Lung (tissue), 12 donors: ENCODE results near the gene GTF3C5. TPM values are rescaled to one million over a fixed set of nuclear protein-coding genes. Genes with fewer than 3 reads are reported as not detected.
"Not testable (repeated sequence)": the region's sequence is repeated elsewhere in the genome, so short reads cannot be mapped to it uniquely, and the experiment has no call there.

Source experiments
- ATAC-seq: fragments of 200-7000 bp; cut with Tn5 transposase; one replicate; pipeline ENCODE4 v1.9.1; 2020; ENCODE audit warnings: moderate number of reproducible peaks; ENCODE audit not compliant: insufficient read depth, low FRiP score
- DNase-seq, 3 donors: peaks; one replicate each; pipeline ENCODE4 v3.0.0-alpha.2; 2013 to 2017
- H3K27ac ChIP-seq, 2 donors: one replicate each; pipeline ENCODE4 v1.5.1; 2013; ENCODE audit warnings: mild to moderate bottlenecking in 2 of 2, moderate library complexity in 2 of 2, control low read depth in 1 of 2, inconsistent platforms in 1 of 2, low read depth in 1 of 2, low read length in 1 of 2
- H3K27me3 ChIP-seq, 3 donors: one replicate each; pipeline ENCODE4 v1.5.1; 2013; ENCODE audit warnings: low read length in 2 of 3; ENCODE audit not compliant: control insufficient read depth in 3 of 3, insufficient read depth in 3 of 3
- H3K36me3 ChIP-seq, 4 donors: one replicate each; pipeline ENCODE4 v1.5.1; 2013; ENCODE audit warnings: low read length in 4 of 4, mild to moderate bottlenecking in 1 of 4, moderate library complexity in 1 of 4; ENCODE audit not compliant: control insufficient read depth in 4 of 4, insufficient read depth in 4 of 4
- H3K4me1 ChIP-seq, 5 donors: one replicate each; pipeline ENCODE4 v1.5.1; 2013; ENCODE audit warnings: low read length in 5 of 5, mild to moderate bottlenecking in 2 of 5, moderate library complexity in 1 of 5; ENCODE audit not compliant: control insufficient read depth in 5 of 5, insufficient read depth in 5 of 5
- H3K4me3 ChIP-seq: one replicate; pipeline ENCODE4 v1.5.1; 2013; ENCODE audit warnings: mild to moderate bottlenecking, control low read depth, moderate library complexity
- H3K9ac ChIP-seq, 2 donors: one replicate each; pipeline ENCODE4 v1.5.1; 2013; ENCODE audit warnings: low read length in 2 of 2, control low read depth in 1 of 2; ENCODE audit not compliant: insufficient read depth in 1 of 2
- H3K9me3 ChIP-seq, 4 donors: one replicate each; pipeline ENCODE4 v1.5.1; 2013; ENCODE audit warnings: low read length in 3 of 4, mild to moderate bottlenecking in 1 of 4, moderate library complexity in 1 of 4; ENCODE audit not compliant: control insufficient read depth in 4 of 4, insufficient read depth in 3 of 4
- WGBS, 2 donors: extraction: QIAGEN DNeasy Blood & Tissue Kit; methylation state at CpG; one replicate each; pipeline ENCODE4 v1.1.7; 2013; 5-methylcytosine and 5-hydroxymethylcytosine counted together
- polyA plus RNA-seq, 2 donors: library from polyadenylated mRNA; stranded (reverse); fragments of 200-250 nt; gene quantifications; one replicate each; pipeline ENCODE4 v1.2.1, GENCODE V29; 2013
- total RNA-seq, 2 donors: library from RNA; depleted of rRNA in 1 of 2; stranded (reverse); fragments of >200 nt in 1 of 2; gene quantifications; one replicate each; pipeline ENCODE4 v1.2.1, GENCODE V29; 2014 to 2021
- TF ChIP-seq, protein P1 (sequence below): IDR thresholded peaks from 2 replicates; pipeline ENCODE4 v1.5.1; 2012; ENCODE audit warnings: mild to moderate bottlenecking; ENCODE audit errors: control extremely low read depth, extremely low read depth
- donor health status: control.
- donor health status: control.
- donor health status: Bipolar disorder and iron deficiency.
- donor health status: healthy.
- donor health status: DM: yes; HTN: yes; CAD: no.

Gene GTF3C5
- total and polyA plus RNA-seq, 4 donors, result 41.0 to 60.0 (median 45.5) TPM

DNA sequence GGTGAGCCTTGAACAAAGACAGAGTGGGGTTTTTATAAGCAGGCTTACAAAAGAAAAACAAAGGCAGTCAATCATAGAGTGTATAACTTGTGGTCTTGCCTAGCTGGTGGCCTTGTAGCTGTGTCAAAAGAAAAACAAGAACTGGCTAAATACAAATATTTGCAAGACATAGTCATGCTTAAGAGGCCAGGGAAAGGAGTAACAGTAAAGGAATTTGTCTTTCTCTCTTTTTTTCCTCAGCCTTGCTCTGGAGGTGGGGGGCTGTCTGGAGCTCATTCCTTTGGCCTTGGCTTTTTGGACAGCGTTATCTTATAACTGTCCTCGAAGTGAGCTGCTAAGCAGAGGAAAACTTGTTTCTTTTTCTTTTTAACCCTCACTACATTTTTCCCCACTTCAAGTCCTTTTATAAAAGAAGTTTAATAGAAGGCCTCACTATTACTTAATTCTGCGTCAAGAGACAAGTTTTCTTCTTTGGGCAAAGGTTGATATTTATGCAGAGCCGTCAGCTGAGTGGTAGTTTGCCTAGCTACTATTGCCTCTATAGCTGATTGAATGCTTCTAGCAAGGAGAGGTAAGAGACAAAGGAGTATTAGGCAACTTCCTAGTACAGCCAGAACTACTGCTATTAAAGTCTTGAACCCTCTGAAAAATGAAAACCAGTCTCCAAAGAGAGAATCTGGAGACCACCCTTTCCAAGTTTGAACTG is 45.3 kb downstream of the GTF3C5 start:
- Histone ChIP-seq H3K9me3 (no peaks in the 10 kb centered on the region), H3K27ac (no peak overlapping the region), H3K9ac (no peak overlapping the region), H3K4me3 (no peak overlapping the region), H3K4me1 (no peaks in the 10 kb centered on the region), H3K27me3 (no peaks in the 10 kb centered on the region), H3K36me3 (no peaks in the 10 kb centered on the region)
- DNase-seq, result peak in 1 of 3 donors; percentile 25
- 69 to 83% methylated on average over 4 of the region's 4 CpGs for WGBS, 2 donors
- TF ChIP-seq, protein P1, sequence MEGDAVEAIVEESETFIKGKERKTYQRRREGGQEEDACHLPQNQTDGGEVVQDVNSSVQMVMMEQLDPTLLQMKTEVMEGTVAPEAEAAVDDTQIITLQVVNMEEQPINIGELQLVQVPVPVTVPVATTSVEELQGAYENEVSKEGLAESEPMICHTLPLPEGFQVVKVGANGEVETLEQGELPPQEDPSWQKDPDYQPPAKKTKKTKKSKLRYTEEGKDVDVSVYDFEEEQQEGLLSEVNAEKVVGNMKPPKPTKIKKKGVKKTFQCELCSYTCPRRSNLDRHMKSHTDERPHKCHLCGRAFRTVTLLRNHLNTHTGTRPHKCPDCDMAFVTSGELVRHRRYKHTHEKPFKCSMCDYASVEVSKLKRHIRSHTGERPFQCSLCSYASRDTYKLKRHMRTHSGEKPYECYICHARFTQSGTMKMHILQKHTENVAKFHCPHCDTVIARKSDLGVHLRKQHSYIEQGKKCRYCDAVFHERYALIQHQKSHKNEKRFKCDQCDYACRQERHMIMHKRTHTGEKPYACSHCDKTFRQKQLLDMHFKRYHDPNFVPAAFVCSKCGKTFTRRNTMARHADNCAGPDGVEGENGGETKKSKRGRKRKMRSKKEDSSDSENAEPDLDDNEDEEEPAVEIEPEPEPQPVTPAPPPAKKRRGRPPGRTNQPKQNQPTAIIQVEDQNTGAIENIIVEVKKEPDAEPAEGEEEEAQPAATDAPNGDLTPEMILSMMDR, result no peak
- ATAC-seq, result no peak

DNA sequence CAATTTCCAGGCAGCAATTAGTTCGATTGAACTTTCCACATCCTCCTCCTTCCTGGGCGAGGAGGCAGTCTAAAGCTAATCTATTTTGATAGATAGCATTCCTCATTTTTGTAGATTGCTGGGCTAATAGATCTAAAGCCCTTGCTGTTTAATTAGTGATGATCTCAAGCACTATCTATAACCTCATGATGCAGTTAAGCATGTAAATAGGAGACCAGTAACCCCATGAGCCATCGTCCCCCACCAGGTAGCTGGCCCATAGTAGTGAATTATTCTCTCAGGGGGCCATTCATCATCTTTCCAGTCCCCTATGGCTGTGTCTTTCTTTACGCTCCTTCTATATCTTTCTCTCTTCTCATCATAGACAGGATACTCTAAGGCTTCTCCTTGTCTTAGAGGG is 45.9 kb downstream of the GTF3C5 start:
- H3K27ac ChIP-seq, result no peak overlapping the region
- H3K4me1 ChIP-seq, result no peaks in the 10 kb centered on the region
- WGBS, 2 donors, result 90 to 93% methylated on average over 4 of the region's 4 CpGs
- ATAC-seq, result no peak
- DNase-seq, result no peak
- TF ChIP-seq, protein P1, result no peak
- no peak overlapping the region for H3K9ac ChIP-seq
- H3K27me3 ChIP-seq, result no peaks in the 10 kb centered on the region
- H3K9me3 ChIP-seq, result no peaks in the 10 kb centered on the region
- no peaks in the 10 kb centered on the region for H3K36me3 ChIP-seq
- no peak overlapping the region for H3K4me3 ChIP-seq

DNA sequence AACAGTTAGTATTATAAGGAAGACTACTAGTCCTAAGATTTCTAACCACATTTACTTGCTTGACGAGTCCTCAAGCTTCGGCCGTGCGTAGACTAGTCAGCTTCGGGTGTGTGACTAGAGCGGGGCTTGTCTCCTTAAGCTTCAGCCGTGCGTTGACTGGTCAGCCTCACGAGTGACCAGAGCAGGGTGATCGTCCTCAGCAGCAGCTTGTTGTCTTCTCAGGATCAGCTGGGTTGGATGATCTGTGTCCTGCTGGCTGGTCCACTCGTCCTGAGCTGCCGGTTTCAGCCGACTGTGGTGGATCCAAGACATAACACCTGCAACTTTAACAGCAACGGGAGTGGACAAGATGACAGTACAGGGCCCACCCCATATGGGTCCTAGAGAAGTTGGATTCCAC is 47.7 kb downstream of the GTF3C5 start:
- H3K36me3 ChIP-seq, result no peaks in the 10 kb centered on the region
- H3K27ac ChIP-seq, result no peak overlapping the region
- H3K27me3 ChIP-seq, result no peaks in the 10 kb centered on the region
- ATAC-seq, result no peak
- no peaks in the 10 kb centered on the region for H3K9me3 ChIP-seq
- TF ChIP-seq, protein P1, result no peak
- WGBS, 2 donors, result 87 to 93% methylated on average over 14 of the region's 14 CpGs
- H3K4me1 ChIP-seq, result no peaks in the 10 kb centered on the region
- H3K4me3 ChIP-seq, result no peak overlapping the region
- H3K9ac ChIP-seq, result no peak overlapping the region
- DNase-seq, result no peak

DNA sequence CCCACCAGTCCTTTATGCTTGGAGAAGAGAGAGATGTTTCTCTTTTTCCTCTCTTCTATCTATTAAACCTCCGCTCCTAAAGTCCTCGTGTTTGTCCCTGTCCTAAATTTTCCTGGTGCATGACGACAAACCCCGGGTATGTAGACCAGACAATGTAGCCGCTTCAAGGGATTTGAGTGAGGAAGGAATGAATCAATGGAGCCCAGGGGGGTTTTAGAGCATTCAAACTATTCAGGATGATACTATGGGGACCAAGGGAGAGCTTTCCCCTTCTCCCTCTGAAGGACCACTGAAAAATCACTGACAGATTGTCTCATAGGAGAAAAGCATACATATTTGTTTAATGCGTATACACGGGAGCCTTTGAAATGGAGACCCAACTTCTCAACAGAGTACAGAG is 49.4 kb downstream of the GTF3C5 start:
- WGBS, 2 donors, result 91 to 93% methylated on average over 7 of the region's 7 CpGs
- Histone ChIP-seq H3K9me3 (no peaks in the 10 kb centered on the region), H3K4me3 (no peak overlapping the region), H3K27ac (no peak overlapping the region), H3K4me1 (no peaks in the 10 kb centered on the region), H3K36me3 (no peaks in the 10 kb centered on the region), H3K27me3 (no peaks in the 10 kb centered on the region), H3K9ac (no peak overlapping the region)
- DNase-seq, result no peak
- TF ChIP-seq, protein P1, result no peak
- ATAC-seq, result no peak

DNA sequence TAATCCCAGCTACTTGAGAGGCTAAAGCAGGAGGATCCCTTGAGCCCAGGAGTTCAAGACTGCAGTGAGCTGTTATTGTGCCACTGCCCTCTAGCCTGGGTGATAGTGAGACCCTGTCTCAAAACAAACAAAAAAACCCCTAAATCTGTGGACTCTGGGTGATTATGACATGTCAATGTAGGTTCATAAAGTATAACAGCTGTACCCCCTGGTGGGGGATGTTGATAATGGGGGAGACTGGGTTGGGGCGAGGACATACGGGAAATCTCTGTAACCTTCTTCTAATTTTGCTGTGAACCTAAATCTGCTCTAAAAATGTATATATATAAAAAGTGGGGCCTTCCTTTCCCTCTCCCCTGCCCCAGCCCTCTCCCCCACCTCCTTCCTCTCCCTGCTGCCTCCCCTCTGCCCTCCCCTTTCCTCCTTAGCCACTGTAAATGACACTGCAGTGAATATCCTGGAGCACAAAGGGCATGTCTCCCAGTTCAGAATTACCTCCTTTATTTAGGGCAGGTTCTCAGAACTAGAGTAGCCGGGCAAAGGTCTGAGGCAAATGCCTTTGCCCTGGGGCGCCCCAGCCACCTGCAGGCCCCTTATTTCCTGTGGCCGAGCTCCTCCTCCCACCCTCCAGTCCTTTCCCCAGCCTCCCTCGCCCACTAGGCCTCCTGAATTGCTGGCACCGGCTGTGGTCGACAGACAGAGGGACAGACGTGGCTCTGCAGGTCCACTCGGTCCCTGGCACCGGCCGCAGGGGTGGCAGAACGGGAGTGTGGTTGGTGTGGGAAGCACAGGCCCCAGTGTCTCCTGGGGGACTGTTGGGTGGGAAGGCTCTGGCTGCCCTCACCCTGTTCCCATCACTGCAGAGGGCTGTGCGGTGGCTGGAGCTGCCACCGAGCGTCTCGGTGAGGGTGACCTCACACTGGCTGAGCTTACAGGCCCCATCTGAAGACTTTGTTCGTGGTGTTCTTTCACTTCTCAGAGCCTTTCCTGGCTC is 50.3 kb downstream of the GTF3C5 start:
- not testable (repeated sequence) for DNase-seq, H3K27me3 ChIP-seq, H3K36me3 ChIP-seq, H3K27ac ChIP-seq, H3K4me1 ChIP-seq, ATAC-seq, H3K4me3 ChIP-seq, H3K9ac ChIP-seq, H3K9me3 ChIP-seq
- 72 to 77% methylated on average over 9 to 10 of the region's 18 CpGs for WGBS, 2 donors
